Activated T-helper 1 cell treated with Interleukin-2 at 50 U/mL for 16 hours (primary cell): ENCODE results near the gene CYP4F12.
"Not testable (repeated sequence)": the region's sequence is repeated elsewhere in the genome, so short reads cannot be mapped to it uniquely, and the experiment has no call there.

Experiments used
- DNase-seq: peaks from one replicate; pipeline ENCODE4 v3.0.0-alpha.2; 2020; ENCODE audit warnings: low read depth

CYP4F12 gene

DNA sequence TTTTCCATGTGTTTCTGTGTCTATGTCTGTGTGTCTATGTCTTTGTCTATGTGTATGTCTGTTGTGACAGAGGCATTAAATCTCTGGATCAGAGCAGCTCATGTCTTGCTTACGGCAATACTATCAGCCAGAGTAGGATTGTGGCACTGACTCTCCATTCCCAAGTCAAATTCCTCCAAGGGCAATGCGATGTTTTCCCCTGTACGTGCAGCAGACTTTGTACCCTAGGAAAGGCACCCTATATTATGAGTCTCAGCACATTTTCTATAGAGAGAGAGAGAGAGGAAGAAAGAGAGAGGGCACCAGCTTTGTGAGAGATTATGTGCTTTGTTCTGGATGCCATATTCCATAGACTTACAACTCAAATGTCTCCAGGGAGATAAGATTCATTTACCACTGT is 21.1 kb upstream of the CYP4F12 start:
- no peak for DNase-seq

DNA sequence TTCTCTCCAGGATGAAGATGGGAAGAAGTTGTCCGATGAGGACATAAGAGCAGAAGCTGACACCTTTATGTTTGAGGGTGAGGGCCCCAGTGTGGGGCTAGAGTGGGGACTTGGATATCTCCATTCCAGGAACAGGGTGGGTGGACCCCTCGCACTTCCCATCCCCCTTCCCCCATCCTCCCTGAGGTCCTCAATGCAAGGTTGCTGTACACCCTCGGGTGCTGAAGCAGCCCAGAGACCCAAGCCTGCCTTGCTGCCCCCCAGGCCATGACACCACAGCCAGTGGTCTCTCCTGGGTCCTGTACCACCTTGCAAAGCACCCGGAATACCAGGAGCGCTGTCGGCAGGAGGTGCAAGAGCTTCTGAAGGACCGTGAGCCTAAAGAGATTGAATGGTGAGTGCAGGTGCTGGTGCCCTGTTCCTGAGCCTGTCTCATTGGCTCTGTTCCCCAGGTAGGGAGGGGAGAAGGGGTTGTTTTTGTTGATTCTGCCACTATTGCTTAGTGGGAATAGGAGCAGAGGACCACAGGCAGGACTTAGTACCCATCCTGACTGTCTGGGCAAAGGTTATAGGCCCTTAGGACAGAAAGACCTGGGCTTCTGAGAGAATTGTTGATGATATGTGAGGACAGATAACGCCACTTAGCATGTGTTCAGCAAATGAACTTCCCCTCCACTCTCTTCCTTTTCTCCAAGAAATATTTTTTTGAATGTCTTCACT is 20.2 kb upstream of the CYP4F12 start:
- no peak for DNase-seq

DNA sequence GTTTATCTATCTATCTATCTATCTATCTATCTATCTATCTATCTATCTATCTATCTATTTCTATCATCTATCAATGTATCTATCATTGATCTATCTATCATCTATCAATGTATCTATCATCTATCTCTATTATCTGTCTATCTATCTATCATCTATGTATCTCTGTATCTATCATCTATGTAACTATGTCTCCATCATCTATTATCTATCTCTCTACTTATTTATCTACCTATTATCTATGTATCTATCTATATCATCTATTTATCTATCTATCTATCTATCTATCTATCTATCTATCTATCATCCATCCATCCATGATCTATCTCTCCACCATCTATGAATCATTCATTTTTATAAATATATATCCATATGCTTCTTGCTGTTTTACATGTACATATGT is 16.4 kb upstream of the CYP4F12 start:
- DNase-seq = no peak

DNA sequence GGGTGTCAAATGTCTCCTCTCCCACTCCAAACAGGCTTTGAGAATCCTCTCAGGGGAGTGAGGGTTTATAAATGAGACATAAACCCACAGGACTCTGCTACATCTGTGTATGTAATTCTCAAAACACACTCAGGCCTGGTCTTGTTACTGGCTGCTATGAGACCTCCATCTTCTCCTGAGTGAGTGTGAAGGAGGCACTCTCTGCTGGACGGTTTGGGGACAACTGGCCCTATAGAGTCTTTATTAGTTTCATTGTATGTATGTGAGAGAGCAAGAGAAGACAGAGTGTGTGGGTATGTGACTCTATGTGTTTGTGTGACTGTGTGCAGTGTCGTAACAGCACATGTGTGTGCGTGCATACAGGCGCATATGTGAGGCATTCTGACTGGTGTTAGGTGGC is 9.6 kb upstream of the CYP4F12 start:
- no peak for DNase-seq

DNA sequence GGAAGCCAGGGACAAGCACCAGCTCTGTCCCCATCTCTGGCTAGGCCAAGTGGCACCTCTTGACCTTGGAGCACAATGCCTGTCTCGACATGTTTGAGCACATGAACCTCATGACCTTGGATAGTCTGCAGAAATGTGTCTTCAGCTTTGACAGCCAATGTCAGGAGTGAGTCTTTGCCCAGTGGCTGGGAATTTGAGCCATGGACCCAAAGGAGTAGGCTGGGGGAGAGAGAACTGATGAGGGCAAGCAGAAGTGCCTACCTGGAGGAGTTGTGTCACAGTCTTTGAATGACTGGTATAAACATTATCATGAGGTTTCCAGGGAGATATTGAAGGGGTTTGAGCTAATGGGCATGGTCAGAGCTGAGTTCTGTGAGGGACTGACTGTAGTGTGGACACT is 6.7 kb upstream of the CYP4F12 start:
- DNase-seq = no peak

DNA sequence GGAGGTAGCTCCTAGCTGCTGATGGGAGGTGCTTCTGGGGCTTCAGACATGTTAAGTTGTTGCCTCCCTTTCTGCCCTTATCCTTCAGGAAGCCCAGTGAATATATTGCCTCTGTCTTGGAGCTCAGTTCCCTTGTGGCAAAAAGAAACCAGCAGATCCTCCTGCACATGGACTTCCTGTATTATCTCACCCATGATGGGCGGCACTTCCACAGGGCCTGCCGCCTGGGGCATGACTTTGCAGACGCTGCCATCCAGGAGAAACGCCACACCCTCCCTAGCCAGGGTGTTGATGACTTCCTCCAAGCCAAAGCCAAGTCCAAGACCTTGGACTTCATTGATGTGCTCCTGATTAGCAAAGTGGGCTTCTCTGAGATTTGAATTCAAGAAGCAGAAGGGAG is 6.0 kb upstream of the CYP4F12 start:
- DNase-seq = no peak

DNA sequence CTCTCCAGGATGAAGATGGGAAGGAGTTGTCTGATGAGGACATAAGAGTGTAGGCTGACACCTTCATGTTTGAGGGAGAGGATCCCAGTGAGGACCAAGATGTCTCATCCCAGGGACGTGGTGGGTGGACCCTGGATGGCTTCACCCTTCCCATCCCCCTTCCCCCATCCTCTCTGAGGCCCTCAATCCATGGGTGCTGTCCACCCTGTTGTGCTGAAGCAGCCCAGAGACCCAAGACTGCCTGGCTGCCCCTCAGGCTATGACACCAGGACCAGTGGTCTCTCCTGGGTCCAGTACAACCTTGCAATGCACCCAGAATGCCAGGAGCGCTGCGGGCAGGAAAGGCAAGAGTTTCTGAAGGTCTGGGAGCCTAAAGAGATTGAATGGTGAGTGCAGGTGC is 3.4 kb upstream of the CYP4F12 start:
- DNase-seq = no peak

DNA sequence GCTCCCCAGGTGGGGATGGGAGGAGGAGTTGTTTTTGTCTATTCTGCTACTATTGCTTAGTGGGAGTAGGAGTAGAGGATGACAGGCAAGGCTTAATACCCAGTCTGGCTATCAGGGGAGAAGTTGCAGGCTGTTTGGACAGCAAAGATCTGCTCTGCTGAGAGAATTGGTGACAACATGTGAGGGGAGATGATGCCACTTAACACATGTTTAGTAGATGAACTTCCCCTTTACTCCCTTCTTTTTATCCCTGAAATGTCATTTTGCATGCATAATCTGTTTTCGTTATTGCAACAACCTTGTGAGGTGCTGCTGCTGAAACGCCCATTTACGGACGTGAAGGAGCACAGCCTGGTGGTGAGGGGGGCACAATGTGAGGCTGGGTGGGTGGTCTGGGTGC is 3.0 kb upstream of the CYP4F12 start:
- no peak for DNase-seq

DNA sequence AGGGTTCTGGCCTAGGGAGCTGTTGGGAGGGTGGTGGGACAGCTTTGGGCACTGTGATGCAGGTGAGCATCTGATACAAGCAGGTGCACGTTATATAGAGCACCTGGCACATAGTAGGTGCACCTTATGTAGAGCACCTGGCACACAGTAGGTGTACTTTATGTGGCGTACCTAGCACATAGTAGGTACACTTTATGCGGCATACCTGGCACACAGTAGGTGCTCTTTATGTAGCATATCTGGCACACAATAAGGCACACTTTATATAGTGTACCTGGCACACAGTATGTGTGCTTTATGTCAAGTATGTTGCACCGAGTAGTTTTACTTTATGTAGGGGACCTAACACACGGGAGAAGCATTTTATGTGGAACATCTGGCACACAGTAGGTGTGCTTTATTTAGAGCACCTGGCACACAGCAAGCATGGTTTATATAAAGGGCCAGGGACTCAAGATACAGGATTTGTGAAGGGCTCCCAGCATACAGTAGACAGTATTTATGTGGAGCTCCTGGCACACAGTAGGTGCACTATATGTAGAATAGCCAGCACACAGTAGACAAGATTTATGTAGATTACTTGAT is 1.6 kb upstream of the CYP4F12 start:
- no peak for DNase-seq

DNA sequence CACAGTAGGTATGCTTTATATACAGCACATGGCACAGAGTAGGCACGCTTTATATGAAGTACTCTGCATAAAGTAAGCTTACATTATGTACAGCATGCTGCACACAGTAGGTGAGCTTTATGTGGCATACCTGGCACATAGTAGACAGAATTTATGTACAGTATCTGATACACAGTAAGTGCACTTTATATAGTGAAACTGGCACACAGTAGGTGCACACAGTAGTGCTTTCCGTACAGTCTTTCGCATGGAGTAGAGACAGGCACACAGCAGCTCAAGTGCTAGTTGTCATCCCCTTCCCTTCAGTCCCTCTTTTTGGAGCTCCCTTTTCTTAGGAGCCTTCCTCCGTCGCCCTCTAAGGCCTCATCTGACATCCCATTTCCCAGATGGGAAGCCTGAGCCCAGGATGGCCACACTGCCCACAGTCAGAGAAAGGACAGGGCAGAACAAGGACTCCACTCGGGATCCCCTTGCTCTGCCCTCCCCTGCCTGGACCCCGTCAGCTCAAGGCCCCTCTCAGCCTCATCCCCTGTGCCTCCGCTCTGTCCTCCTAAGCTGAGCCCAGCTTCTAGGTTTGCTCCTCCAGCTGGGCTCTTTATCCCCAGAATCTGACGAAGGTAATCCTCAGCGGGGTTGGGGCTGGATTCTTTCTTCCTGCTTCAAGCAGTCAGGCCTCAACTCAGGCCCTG is 852 bp upstream of the CYP4F12 start:
- no peak for DNase-seq

DNA sequence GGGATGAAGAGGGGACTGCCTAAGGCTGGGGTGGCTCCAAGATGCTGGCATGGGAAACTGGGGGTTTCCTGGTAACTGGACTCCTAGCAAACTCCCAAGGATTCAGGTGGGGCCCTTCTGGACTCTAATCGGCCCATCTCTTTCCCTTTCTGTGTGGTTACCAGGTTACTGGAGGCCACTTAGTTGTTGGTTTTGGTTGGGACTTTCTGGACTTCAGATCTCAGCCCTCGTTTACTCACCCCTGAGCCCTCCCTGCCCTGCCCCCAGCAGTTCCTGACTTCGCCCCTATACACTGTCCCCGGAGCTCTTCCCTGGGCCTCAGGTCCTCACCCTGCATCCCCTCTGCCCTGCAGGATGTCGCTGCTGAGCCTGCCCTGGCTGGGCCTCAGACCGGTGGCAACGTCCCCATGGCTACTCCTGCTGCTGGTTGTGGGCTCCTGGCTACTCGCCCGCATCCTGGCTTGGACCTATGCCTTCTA is 328 bp downstream of the CYP4F12 start:
- no peak for DNase-seq

DNA sequence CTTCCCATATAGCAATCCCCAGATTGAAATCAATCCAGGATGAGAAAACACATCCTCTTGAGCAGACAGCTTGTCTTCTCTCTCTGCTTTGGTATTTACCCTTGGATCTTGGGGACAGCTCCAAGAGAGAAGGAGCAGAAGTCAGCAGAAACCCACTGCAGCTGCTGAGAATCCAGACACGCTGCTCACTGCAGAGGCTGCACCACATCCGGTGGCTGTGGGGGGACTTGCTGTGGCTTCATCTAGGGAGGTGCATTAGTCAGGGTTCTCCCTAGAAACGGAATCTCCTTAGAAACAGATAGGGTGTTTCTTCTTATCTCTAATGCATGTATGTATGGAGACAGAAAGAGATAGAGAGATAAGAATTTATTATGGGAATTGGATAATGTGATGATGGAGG is 2.7 kb downstream of the CYP4F12 start:
- DNase-seq = no peak

DNA sequence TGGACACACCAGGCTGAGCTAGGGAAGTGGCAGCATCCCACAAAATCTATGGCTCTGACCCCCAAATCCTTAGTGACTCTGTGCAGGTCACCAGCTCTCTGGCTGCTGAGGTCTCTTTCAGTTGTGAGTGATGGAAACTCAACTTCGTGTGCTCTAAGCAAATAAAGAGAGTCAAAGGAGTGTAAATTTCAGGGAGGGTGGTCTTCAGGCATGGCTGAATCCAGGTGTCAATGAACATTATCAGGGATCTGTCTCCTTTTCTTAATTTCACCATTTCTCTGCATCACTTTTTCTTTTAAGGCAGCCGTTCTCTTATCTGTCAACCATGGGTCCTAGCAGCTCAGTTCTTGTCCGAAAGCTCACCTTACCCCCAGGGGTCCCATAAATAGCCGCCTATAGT is 6.2 kb downstream of the CYP4F12 start:
- DNase-seq = no peak

DNA sequence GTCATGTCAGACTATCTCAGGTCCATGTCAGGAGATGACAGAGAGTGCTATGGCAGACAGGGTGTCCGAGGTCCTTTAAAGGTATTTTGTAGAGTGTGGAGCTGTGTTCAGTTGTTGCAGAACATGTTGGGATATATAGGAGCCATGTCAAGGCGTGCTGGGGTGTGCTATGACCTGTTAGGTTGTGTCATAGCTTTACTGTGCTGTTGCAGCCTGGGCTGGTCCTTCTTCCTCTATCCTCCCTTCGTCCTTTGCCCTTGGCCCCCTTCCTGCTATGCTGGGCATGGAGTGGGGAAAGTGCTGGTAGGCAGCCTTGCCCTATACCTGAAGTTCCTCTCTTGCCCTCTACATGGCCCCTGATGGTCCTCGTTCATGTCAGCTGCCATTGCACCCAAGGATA is 7.0 kb downstream of the CYP4F12 start:
- DNase-seq = not testable (repeated sequence)

DNA sequence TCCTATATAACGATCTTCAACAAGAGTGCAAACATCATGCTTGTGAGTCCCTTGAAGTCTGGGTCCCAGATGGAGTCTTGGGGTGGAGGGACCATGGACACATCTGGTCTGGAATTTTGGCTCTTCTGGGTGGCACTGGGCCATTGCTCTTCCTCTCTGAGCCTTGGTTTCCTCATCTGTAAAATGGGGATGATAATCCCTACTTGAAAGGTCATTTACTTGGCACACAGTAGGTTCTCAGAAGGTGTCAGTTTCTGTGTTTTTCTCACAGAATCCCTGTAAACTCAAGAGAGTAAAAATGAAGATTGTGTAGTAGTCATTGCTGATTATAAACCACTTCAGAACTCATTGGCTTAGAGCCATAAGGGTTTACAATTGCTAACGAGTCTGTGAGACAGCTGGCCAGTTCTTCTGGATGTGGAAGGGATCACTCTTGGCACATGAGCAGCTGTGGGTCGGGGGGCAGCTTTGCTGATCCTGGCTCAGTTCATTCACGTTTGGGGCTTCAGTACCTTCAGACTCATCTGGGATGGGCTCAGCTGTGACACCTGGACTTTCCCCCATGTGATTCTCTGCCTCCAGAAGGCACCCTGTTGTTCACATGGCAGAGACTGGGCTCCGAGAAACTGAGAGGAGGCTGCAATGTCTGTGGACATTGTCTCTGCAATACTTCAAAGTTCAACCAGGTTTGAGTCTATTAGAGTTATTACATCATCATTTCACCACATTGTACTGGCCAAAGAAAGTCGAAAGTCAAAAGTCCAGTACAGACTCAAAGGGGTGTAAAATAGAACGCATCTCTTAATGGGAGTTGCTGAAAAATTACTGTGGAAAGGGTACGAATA is 7.8 kb downstream of the CYP4F12 start:
- no peak for DNase-seq

DNA sequence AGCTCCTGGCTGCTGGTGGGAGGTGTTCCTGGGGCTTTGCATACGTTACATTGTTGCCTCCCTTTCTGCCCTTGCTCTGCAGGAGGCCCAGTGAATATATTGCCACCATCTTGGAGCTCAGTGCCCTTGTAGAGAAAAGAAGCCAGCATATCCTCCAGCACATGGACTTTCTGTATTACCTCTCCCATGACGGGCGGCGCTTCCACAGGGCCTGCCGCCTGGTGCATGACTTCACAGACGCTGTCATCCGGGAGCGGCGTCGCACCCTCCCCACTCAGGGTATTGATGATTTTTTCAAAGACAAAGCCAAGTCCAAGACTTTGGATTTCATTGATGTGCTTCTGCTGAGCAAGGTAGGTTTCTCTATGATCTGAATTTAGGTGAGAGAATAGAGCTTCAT is 10.5 kb downstream of the CYP4F12 start:
- DNase-seq = no peak

DNA sequence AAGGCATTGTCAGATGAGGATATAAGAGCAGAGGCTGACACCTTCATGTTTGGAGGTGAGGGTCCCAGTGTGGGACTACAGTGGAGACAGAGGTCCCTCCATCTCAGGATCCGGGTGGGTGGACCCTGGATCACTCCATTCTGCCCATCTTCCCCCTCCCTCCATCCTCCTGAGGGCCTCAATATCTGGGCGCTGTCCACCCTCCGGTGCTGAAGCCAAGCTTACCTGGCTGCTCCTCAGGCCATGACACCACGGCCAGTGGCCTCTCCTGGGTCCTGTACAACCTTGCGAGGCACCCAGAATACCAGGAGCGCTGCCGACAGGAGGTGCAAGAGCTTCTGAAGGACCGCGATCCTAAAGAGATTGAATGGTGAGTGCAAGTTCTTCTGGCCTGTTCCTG is 11.9 kb downstream of the CYP4F12 start:
- DNase-seq = no peak

DNA sequence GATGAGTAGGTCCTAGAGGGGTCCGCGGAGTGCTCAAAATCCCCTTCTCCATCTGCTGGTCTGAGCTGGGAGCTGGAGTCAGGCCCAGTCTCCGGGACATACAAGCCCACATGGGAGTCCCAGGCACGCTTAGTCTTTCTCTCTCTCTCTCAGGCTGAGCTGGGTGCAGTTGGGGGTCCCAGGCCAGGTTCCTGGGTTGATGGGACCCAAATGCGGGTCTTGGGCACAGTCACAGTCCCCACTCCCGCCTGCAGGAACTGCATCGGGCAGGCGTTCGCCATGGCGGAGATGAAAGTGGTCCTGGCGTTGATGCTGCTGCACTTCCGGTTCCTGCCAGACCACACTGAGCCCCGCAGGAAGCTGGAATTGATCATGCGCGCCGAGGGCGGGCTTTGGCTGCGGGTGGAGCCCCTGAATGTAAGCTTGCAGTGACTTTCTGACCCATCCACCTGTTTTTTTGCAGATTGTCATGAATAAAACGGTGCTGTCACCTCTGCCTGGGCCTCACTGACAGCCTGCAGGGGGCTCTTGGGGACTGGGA is 23.8 kb downstream of the CYP4F12 start:
- no peak for DNase-seq

DNA sequence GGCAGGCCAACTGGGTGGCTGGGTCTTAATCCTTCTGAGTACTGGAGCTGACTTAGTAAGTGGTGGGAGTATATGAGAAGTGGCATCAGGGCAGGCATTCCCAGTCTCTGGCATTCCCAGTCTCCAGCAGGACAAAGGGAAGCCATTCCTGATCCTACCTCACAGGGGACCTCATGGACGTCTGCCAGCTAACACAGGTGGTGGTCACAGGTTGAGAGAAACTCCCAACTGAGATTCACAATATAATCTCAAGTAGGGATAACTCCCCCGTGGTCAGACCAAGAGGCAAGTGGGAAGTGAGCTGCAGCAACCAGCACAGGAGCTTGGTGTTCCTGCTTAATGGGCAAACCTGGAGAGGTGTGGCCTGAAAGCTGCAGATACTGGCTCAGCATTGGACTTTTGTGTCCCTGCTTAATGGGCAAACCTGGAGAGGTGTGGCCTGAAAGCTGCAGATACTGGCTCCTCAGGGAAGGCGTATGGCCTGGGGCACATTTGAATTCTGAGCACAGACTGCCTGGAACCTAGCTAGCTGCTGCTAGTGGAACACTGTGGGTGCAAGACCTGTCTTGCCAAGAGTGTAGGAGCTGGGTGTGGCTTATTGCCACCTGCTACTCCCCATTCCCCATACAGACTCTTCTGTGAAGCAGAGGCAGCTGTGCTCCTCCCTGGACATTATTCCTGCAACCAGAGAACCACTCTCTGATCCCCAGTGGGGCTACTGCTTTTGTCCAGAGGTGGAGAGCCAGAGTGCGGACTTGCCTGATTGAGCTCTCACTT is 29.1 kb downstream of the CYP4F12 start:
- no peak for DNase-seq

DNA sequence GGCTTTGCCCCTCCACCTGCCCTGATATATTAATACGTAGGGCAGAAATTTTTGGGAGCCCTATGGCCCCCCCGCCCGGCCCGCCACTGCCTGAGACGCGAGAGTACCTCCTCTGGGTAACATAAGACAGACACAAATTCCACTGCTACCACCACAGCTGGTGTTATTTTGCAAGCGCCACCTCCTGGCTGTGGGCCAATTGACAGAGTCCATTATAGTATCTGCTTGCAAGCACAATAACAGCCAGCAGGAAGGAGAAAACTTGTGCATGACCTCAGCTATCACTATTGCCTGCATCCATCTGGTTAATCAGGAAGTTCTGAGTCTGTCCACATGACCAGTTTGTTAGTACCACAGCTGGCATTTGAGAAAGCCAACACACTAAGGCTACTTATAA is 29.6 kb downstream of the CYP4F12 start:
- no peak for DNase-seq

DNA sequence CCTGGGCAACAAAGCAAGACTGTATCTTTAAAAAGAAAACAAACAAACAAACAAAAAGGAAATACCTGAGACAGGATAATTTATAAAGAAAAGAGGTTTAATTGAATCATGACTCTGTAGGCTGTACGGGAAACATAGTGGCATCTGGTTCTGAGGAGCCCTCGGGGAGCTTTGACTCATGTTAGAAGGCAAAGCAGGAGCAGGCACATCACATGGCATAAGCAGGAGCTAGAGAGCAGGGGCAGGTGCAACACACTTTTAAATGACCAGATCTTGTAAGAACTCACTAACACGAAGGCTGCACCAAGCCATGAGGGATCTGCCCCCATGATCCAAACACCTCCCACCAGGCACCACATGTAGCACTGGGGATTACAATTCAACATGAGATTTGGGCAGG is 41.8 kb downstream of the CYP4F12 start:
- no peak for DNase-seq

DNA sequence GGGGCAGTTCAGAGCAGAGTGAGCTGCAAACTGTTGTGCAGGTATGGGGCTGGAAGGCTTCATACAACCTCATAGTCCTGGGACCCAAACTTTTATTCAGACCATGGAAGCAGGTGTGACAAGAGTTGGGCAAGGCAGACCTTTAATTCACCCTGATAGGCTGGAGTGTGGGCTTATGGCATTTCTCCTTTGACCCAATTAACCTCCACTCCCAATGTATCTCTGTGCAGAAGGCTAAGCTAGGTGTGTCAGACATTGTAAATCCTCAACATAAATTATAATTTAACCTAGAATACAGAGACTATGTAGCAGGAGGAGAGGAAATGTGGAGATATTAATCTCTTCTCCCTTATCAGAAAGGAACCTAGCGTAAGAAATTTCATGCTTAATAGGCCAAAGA is 42.8 kb downstream of the CYP4F12 start:
- DNase-seq = no peak
